Activated naive CD4-positive, alpha-beta T cell treated with anti-CD3 and anti-CD28 coated beads, Interleukin-2, amount 50 U/mL, for 16 hours (primary cell): Measurements from ENCODE around the gene PTPN12.
"Not testable (repeated sequence)": the region's sequence is repeated elsewhere in the genome, so short reads cannot be mapped to it uniquely, and the experiment has no call there.

Source experiments
- DNase-seq: peaks from one replicate; pipeline ENCODE4 v3.0.0-alpha.2; 2020

The PTPN12 gene

GRCh38 chr7:77538281-77539212, 1.5 kb downstream of the PTPN12 start:
- no peak for DNase-seq

GRCh38 chr7:77540402-77540822, 3.3 kb downstream of the PTPN12 start:
- DNase-seq, result no peak

GRCh38 chr7:77540993-77541392, 3.9 kb downstream of the PTPN12 start:
- DNase-seq, result not testable (repeated sequence)

GRCh38 chr7:77542409-77542808, 5.3 kb downstream of the PTPN12 start:
- no peak for DNase-seq

GRCh38 chr7:77542895-77543294, 5.8 kb downstream of the PTPN12 start:
- no peak for DNase-seq

GRCh38 chr7:77543910-77544309, 6.8 kb downstream of the PTPN12 start:
- no peak for DNase-seq

GRCh38 chr7:77544518-77544917, 7.4 kb downstream of the PTPN12 start:
- DNase-seq, result no peak

- no peak for DNase-seq
These were observed 11.1 kb downstream of the PTPN12 start for GRCh38 chr7:77548206-77548605.

- DNase-seq, result no peak
These were observed 12.2 kb downstream of the PTPN12 start for GRCh38 chr7:77549106-77549870.

- DNase-seq, result no peak
These were observed 13.5 kb downstream of the PTPN12 start for GRCh38 chr7:77550586-77550985.

GRCh38 chr7:77553123-77553522, 16.0 kb downstream of the PTPN12 start:
- no peak for DNase-seq

- no peak for DNase-seq
These were observed 21.3 kb downstream of the PTPN12 start for GRCh38 chr7:77558284-77558967.

- DNase-seq, result no peak
These were observed 24.3 kb downstream of the PTPN12 start for GRCh38 chr7:77561352-77561751.

- DNase-seq, result no peak
These were observed 26.2 kb downstream of the PTPN12 start for GRCh38 chr7:77563275-77563674.

- no peak for DNase-seq
These were observed 28.8 kb downstream of the PTPN12 start for GRCh38 chr7:77565917-77566316.

- DNase-seq, result no peak
These were observed 29.3 kb downstream of the PTPN12 start for GRCh38 chr7:77566421-77566820.

- DNase-seq, result no peak
These were observed 32.6 kb downstream of the PTPN12 start for GRCh38 chr7:77569514-77570232.

- no peak for DNase-seq
These were observed 33.4 kb downstream of the PTPN12 start for GRCh38 chr7:77570330-77571011.

- no peak for DNase-seq
These were observed 34.7 kb downstream of the PTPN12 start for GRCh38 chr7:77571801-77572200.

- no peak for DNase-seq
These were observed 38.1 kb downstream of the PTPN12 start for GRCh38 chr7:77575187-77575586.

- no peak for DNase-seq
These were observed 39.8 kb downstream of the PTPN12 start for GRCh38 chr7:77576856-77577255.

GRCh38 chr7:77579797-77580196, 42.7 kb downstream of the PTPN12 start:
- no peak for DNase-seq
